Gastrocnemius medialis (tissue), 4 donors: ENCODE results near the gene FAM53A.

Experiments
- CTCF ChIP-seq, 5 experiments: fragments of 450-650 bp in 3 of 5; fragments of 200-600 bp in 2 of 5; sonication (generic) in 2 of 5; IDR thresholded peaks in 4 of 5; conservative IDR thresholded peaks in 1 of 5; 1 replicate in 4 of 5; 2 replicates in 1 of 5; pipeline ENCODE4 v1.5.1; 2016 to 2019; ENCODE audit warnings: antibody characterized with exemption in 5 of 5, mild to moderate bottlenecking in 3 of 5, moderate library complexity in 3 of 5
- POLR2A ChIP-seq, 2 donors: fragments of 450-650 bp; IDR thresholded peaks; one replicate each; pipeline ENCODE4 v1.6.1; 2017; ENCODE audit warnings: antibody characterized with exemption in 2 of 2, mild to moderate bottlenecking in 2 of 2, moderate library complexity in 2 of 2

GRCh38 chr4:1730532-1731135 is 46.5 kb upstream of the FAM53A start:
- TF ChIP-seq CTCF (IDR thresholded peaks at IDR 0.05 in 4 of 5, conservative IDR thresholded peaks at IDR 0.05 in 1 of 5) (no peak), POLR2A (IDR thresholded peaks at IDR 0.05) (no peak)
